Liver (tissue), 9 donors: ENCODE measurements around the gene PAXX. TPM values are rescaled to one million over a fixed set of nuclear protein-coding genes. Genes with fewer than 3 reads are reported as not detected.

Experiments
- DNase-seq: peaks from one replicate; pipeline ENCODE4 v3.0.0-alpha.2; 2017; ENCODE audit warnings: low spot score
- H3K27ac ChIP-seq, 2 donors: one replicate each; pipeline ENCODE4 v1.7.0; 2013; ENCODE audit warnings: inconsistent platforms in 2 of 2, low read length in 2 of 2, control low read depth in 1 of 2, low read depth in 1 of 2, mild to moderate bottlenecking in 1 of 2
- H3K27me3 ChIP-seq, 4 donors: one replicate each; pipeline versions ENCODE4 v1.6.1 to v1.7.0; 2013; ENCODE audit warnings: low read length in 3 of 4, inconsistent platforms in 1 of 4, mild to moderate bottlenecking in 1 of 4, moderate library complexity in 1 of 4; ENCODE audit not compliant: control insufficient read depth in 4 of 4, insufficient read depth in 4 of 4
- H3K36me3 ChIP-seq, 4 donors: one replicate each; pipeline versions ENCODE4 v1.6.1 to v1.7.0; 2013; ENCODE audit warnings: low read length in 3 of 4, mild to moderate bottlenecking in 3 of 4, low read depth in 1 of 4, moderate library complexity in 1 of 4; ENCODE audit not compliant: control insufficient read depth in 4 of 4, insufficient read depth in 3 of 4
- H3K4me1 ChIP-seq, 4 donors: one replicate each; pipeline versions ENCODE4 v1.6.1 to v1.7.0; 2013; ENCODE audit warnings: low read length in 3 of 4, mild to moderate bottlenecking in 3 of 4, moderate library complexity in 1 of 4; ENCODE audit not compliant: control insufficient read depth in 4 of 4, insufficient read depth in 4 of 4
- H3K4me3 ChIP-seq, 3 donors: one replicate each; pipeline versions ENCODE4 v1.6.1 to v1.7.0; 2013; ENCODE audit warnings: low read length in 3 of 3, control low read depth in 1 of 3, low read depth in 1 of 3, mild to moderate bottlenecking in 1 of 3
- H3K9ac ChIP-seq, 2 donors: one replicate each; pipeline ENCODE4 v1.7.0; 2013; ENCODE audit warnings: low read length in 2 of 2, mild to moderate bottlenecking in 2 of 2, moderate library complexity in 2 of 2, control low read depth in 1 of 2, low read depth in 1 of 2
- H3K9me3 ChIP-seq, 4 donors: one replicate each; pipeline versions ENCODE4 v1.6.1 to v1.7.0; 2013; ENCODE audit warnings: low read length in 3 of 4; ENCODE audit not compliant: control insufficient read depth in 4 of 4
- FOXA1 ChIP-seq: IDR thresholded peaks from 2 replicates; pipeline ENCODE4 v1.6.1; 2016; ENCODE audit warnings: antibody characterized with exemption
- FOXA2 ChIP-seq: IDR thresholded peaks from 2 replicates; pipeline ENCODE4 v1.6.1; 2016; ENCODE audit warnings: antibody characterized with exemption
- GABPA ChIP-seq, 2 donors: IDR thresholded peaks in 1 of 2; conservative IDR thresholded peaks in 1 of 2; 2 replicates each; pipeline ENCODE4 v1.6.1; 2016; ENCODE audit warnings: antibody characterized with exemption in 2 of 2, mild to moderate bottlenecking in 1 of 2, moderate library complexity in 1 of 2
- HNF4G ChIP-seq: IDR thresholded peaks from 2 replicates; pipeline ENCODE4 v1.6.1; 2016; ENCODE audit warnings: antibody characterized with exemption
- JUND ChIP-seq, 2 donors: IDR thresholded peaks; 2 replicates each; pipeline ENCODE4 v1.6.1; 2016; ENCODE audit warnings: antibody characterized with exemption in 2 of 2
- RAD21 ChIP-seq, 2 donors: IDR thresholded peaks; 2 replicates each; pipeline ENCODE4 v1.6.1; 2016; ENCODE audit warnings: antibody characterized with exemption in 2 of 2, mild to moderate bottlenecking in 2 of 2
- RXRA ChIP-seq, 2 donors: IDR thresholded peaks; 2 replicates each; pipeline ENCODE4 v1.6.1; 2017 to 2018; ENCODE audit warnings: antibody characterized with exemption in 2 of 2, mild to moderate bottlenecking in 1 of 2
- SP1 ChIP-seq: IDR thresholded peaks from 2 replicates; pipeline ENCODE4 v1.6.1; 2018; ENCODE audit warnings: antibody characterized with exemption, mild to moderate bottlenecking
- TAF1 ChIP-seq: conservative IDR thresholded peaks from 2 replicates; pipeline ENCODE4 v1.6.1; 2016; ENCODE audit warnings: antibody characterized with exemption, mild to moderate bottlenecking
- YY1 ChIP-seq: IDR thresholded peaks from 2 replicates; pipeline ENCODE4 v1.6.1; 2016; ENCODE audit warnings: antibody characterized with exemption, mild to moderate bottlenecking
- ZBTB33 ChIP-seq: IDR thresholded peaks from 2 replicates; pipeline ENCODE4 v1.6.1; 2016; ENCODE audit warnings: antibody characterized with exemption
- WGBS: extraction: QIAGEN DNeasy Blood & Tissue Kit; methylation state at CpG from one replicate; pipeline ENCODE4 v1.1.7; 2013; 5-methylcytosine and 5-hydroxymethylcytosine counted together
- polyA plus RNA-seq, 2 donors: library from polyadenylated mRNA; stranded (reverse) in 1 of 2; unstranded in 1 of 2; fragments of 200-250 nt in 1 of 2; fragments of >200 nt in 1 of 2; fragmentation: Nextera tagmentation in 1 of 2; extraction: Ambion mirVana in 1 of 2; gene quantifications; one replicate each; pipeline versions ENCODE4 v1.2.1 to v1.2.3, GENCODE V29; 2013 to 2015
- total RNA-seq, 2 donors: library from RNA; depleted of rRNA; stranded (reverse); fragments of >200 nt; gene quantifications; one replicate each; pipeline ENCODE4 v1.2.3, GENCODE V29; 2014
- TF ChIP-seq, protein P1 (sequence below): IDR thresholded peaks from 2 replicates; pipeline ENCODE4 v1.6.1; 2016; ENCODE audit warnings: antibody characterized with exemption, mild to moderate bottlenecking
- TF ChIP-seq, protein P2 (sequence below): IDR thresholded peaks from 2 replicates; pipeline ENCODE4 v1.6.1; 2016; ENCODE audit warnings: antibody characterized with exemption
- donor health status: healthy.
- donor health status: healthy.
- donor health status: healthy.
- donor health status: healthy.
- donor health status: healthy.

Gene PAXX
- total and polyA plus RNA-seq, 4 donors = 7.3 to 34.1 (median 19.2) TPM

DNA sequence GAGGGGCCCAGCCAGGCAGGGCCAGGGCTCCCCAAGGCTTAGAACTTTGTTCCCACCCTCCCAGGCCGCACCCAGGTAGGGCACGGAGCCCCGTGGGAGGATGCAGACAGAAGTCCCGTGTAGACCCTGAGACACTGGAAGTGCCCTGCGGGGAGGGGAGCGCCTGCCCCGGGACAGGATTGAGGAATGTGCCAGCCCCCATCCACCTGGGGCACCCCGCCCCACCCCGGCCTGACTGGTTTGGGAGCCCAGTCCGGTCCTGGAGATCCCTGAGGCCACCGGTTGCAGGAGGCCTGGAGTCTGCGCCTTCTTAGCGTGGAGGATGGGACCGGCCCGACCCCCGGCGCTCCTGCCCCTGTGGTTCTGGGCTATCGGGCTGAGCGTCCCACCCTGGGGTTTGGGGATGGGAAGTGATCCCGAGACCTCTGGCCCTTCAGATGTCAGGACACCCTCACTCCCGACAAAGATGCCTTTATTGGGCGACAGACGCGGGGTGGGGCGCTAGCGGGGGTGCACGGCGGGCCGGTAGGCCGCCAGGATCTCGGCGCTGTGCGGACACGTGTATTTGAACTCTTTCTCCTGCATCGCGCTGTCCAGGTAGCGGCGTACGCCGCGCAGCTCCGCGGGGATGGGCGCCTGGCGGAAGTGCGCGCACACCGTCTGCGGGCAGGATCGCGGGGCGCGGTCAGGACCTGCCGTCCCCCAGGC is 2.1 kb downstream of the PAXX start:
- no peak overlapping the region for H3K4me3 ChIP-seq
- DNase-seq = no peak
- H3K36me3 ChIP-seq = peaks cover 0 to 3% (median 0%) of the 10 kb centered on the region in 4 donors
- TF ChIP-seq RXRA (IDR thresholded peaks at IDR 0.05) (no peak), SP1 (no peak)
- peaks cover 7 to 32% (median 15%) of the 10 kb centered on the region in 4 donors for H3K4me1 ChIP-seq
- no peak overlapping the region for H3K27ac ChIP-seq
- H3K27me3 ChIP-seq = no peaks in the 10 kb centered on the region
- H3K9ac ChIP-seq = no peak overlapping the region
- whole genome bisulfite sequencing = 69% methylated on average over 54 of the region's 54 CpGs
- no peaks in the 10 kb centered on the region for H3K9me3 ChIP-seq

DNA sequence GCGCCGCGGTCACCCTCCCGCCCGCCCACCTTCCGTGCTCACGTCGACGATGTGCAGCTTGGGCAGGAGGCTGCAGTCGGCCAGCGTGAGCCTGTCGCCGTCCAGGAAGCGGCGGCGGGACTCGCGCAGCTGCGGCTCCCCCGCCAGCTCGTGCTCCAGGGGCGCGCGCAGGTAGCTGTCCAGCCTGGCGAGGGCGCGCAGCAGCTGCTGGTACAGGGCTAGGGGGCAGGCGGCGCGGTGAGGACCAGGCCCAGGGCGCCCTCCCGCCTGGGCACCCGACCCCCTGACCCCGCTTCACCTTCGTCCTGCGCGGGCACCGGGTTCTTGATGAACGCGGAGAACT is 2.6 kb downstream of the PAXX start:
- no peak for DNase-seq
- H3K9me3 ChIP-seq = no peaks in the 10 kb centered on the region
- H3K27ac ChIP-seq = no peak overlapping the region
- no peaks in the 10 kb centered on the region for H3K27me3 ChIP-seq
- no peak overlapping the region for H3K9ac ChIP-seq
- TF ChIP-seq RAD21 (IDR thresholded peaks at IDR 0.05) (no peak), TAF1 (no peak), HNF4G (no peak), FOXA2 (no peak)
- TF ChIP-seq, protein P1, sequence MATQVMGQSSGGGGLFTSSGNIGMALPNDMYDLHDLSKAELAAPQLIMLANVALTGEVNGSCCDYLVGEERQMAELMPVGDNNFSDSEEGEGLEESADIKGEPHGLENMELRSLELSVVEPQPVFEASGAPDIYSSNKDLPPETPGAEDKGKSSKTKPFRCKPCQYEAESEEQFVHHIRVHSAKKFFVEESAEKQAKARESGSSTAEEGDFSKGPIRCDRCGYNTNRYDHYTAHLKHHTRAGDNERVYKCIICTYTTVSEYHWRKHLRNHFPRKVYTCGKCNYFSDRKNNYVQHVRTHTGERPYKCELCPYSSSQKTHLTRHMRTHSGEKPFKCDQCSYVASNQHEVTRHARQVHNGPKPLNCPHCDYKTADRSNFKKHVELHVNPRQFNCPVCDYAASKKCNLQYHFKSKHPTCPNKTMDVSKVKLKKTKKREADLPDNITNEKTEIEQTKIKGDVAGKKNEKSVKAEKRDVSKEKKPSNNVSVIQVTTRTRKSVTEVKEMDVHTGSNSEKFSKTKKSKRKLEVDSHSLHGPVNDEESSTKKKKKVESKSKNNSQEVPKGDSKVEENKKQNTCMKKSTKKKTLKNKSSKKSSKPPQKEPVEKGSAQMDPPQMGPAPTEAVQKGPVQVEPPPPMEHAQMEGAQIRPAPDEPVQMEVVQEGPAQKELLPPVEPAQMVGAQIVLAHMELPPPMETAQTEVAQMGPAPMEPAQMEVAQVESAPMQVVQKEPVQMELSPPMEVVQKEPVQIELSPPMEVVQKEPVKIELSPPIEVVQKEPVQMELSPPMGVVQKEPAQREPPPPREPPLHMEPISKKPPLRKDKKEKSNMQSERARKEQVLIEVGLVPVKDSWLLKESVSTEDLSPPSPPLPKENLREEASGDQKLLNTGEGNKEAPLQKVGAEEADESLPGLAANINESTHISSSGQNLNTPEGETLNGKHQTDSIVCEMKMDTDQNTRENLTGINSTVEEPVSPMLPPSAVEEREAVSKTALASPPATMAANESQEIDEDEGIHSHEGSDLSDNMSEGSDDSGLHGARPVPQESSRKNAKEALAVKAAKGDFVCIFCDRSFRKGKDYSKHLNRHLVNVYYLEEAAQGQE = no peak
- H3K36me3 ChIP-seq = peaks cover 0 to 3% (median 0%) of the 10 kb centered on the region in 4 donors
- 39% methylated on average over 40 of the region's 40 CpGs for WGBS
- H3K4me3 ChIP-seq = no peak overlapping the region
- H3K4me1 ChIP-seq = peaks cover 7 to 32% (median 15%) of the 10 kb centered on the region in 4 donors

DNA sequence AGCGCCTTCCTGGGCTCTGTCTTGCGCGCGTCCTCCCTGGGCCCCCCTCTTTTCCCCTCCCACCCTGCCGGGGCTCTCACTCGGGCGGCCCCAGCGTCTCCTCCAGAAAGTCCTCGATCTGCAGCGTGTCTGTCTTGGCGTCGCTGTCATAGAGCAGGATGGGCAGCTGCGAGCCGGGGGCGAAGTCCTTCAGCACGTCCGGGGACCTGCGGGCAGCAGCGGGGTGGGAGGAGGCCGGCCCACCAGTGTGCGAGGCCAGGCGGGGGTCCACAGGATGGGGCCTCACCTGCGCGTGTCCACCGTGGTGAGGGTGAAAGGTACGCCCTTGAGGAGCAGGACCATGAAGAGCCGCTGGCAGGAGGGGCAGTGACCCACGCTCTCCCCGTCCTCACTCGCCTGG is 3.1 kb downstream of the PAXX start:
- peaks cover 7 to 32% (median 15%) of the 10 kb centered on the region in 4 donors for H3K4me1 ChIP-seq
- H3K27ac ChIP-seq = no peak overlapping the region

More for the DNA sequence above, 3.1 kb downstream of the PAXX start:
- no peak for DNase-seq
- WGBS = 28% methylated on average over 30 of the region's 30 CpGs
- Histone ChIP-seq H3K36me3 (peaks cover 0 to 3% (median 0%) of the 10 kb centered on the region in 4 donors), H3K9me3 (no peaks in the 10 kb centered on the region), H3K9ac (no peak overlapping the region), H3K4me3 (no peak overlapping the region), H3K27me3 (no peaks in the 10 kb centered on the region)
- TF ChIP-seq YY1 (no peak), ZBTB33 (no peak), TAF1 (no peak), SP1 (no peak), GABPA (IDR thresholded peaks at IDR 0.05 in 1 of 2, conservative IDR thresholded peaks at IDR 0.05 in 1 of 2) (no peak), JUND (IDR thresholded peaks at IDR 0.05) (no peak), FOXA1 (no peak)
- TF ChIP-seq, protein P2, sequence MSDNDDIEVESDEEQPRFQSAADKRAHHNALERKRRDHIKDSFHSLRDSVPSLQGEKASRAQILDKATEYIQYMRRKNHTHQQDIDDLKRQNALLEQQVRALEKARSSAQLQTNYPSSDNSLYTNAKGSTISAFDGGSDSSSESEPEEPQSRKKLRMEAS = no peak
